OCI-LY3 (cell line): ENCODE results near the gene SSC5D.

Source experiments
- H2AFZ ChIP-seq: fragments of 200-600, 300-600 bp; shearing (Covaris generic); 2 replicates; pipeline ENCODE4 v1.6.0; 2014; ENCODE audit warnings: antibody characterized with exemption, low read depth, low read length
- H3K27ac ChIP-seq: fragments of 200-600, 300-600 bp; sonication (generic); 2 replicates; pipeline ENCODE4 v1.5.1; 2014; ENCODE audit warnings: mild to moderate bottlenecking, low read length, moderate library complexity, mixed read lengths
- H3K27me3 ChIP-seq: fragments of 200-600, 300-600 bp; sonication (generic); 2 replicates; pipeline ENCODE4 v1.6.1; 2014; ENCODE audit warnings: low read depth, low read length, mixed read lengths
- H3K36me3 ChIP-seq: fragments of 200-600, 300-600 bp; sonication (generic); replicated peaks from 2 replicates; pipeline ENCODE3; 2014; ENCODE audit warnings: low read depth, low read length, mixed read lengths
- H3K4me1 ChIP-seq: fragments of 300-600, 200-600 bp; sonication (generic); 2 replicates; pipeline ENCODE4 v1.6.1; 2014; ENCODE audit warnings: low read length, mixed read lengths
- H3K4me2 ChIP-seq: fragments of 200-600, 300-600 bp; sonication (generic); 2 replicates; pipeline ENCODE4 v1.6.1; 2014; ENCODE audit warnings: low read length, mixed read lengths
- H3K4me3 ChIP-seq: fragments of 300-600, 200-600 bp; sonication (generic); 2 replicates; pipeline ENCODE4 v1.5.1; 2014; ENCODE audit warnings: antibody characterized with exemption, mild to moderate bottlenecking, low read length, moderate library complexity
- H3K79me2 ChIP-seq: fragments of 300-600, 200-600 bp; shearing (Covaris generic); 2 replicates; pipeline ENCODE4 v1.6.1; 2014; ENCODE audit warnings: mild to moderate bottlenecking, low read length, mixed read lengths
- H3K9ac ChIP-seq: fragments of 300-600, 200-600 bp; shearing (Covaris generic); 2 replicates; pipeline ENCODE4 v1.6.0; 2014; ENCODE audit warnings: mild to moderate bottlenecking, low read length, moderate library complexity
- H3K9me3 ChIP-seq: fragments of 200-600, 300-600 bp; shearing (Covaris generic); 2 replicates; pipeline ENCODE4 v1.6.1; 2014; ENCODE audit warnings: low read length, mixed read lengths; ENCODE audit not compliant: insufficient read depth
- H4K20me1 ChIP-seq: fragments of 200-600, 300-600 bp; sonication (generic); 2 replicates; pipeline ENCODE4 v1.6.1; 2016; ENCODE audit warnings: low read length, mixed read lengths; ENCODE audit not compliant: insufficient read depth
- EZH2phosphoT487 ChIP-seq: fragments of 200-600 bp; shearing (Covaris generic); IDR thresholded peaks from 2 replicates; pipeline ENCODE4 v1.6.1; 2018; ENCODE audit warnings: antibody characterized with exemption, mixed run types, low read depth
- TF ChIP-seq, protein P1 (sequence below): fragments of 200-600, 300-600 bp; sonication (generic); IDR thresholded peaks from 2 replicates; pipeline ENCODE4 v1.5.1; 2014; ENCODE audit warnings: antibody characterized with exemption, low read length, low read depth

SSC5D gene

DNA sequence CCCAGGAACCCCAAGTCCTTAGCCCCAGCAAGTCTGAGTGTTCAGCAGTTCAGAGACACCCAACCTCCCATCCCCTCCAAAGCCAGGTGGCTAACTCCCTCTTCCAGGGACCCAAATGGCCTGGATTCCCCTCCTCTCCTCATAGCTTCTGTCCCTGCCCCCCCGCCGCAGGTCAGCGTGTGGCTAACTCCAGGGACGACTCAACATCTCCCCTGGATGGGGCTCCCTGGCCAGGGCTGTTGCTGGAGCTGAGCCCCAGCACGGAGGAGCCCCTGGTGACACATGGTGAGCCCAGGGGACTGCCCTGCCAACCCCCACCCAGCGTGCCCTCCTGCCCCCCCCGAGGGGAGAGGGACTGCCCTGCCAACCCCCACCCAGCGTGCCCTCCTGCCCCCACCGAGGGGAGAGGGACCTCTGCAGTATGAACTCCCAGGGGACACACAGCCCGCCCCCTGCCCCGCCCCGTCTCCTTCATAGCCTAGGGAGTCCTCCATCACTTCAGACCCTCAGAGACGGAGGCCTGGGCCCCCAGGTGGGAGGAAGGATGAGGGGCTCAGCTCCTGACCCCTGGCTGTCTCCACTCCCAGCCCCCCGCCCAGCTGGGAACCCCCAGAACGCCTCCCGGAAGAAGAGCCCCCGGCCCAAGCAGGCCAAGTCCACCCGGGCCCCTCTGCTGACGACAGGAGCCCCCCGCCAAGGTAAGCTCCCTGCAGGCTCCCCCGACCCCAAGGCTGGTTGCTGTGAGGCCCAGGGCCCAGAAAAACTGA is 1.7 kb downstream of the SSC5D start:
- no peak overlapping the region for H3K4me2 ChIP-seq
- no peaks in the 10 kb centered on the region for H3K27me3 ChIP-seq
- H4K20me1 ChIP-seq = no peaks in the 10 kb centered on the region
- H3K36me3 ChIP-seq = no peaks in the 10 kb centered on the region
- no peaks in the 10 kb centered on the region for H3K9me3 ChIP-seq
- H3K4me3 ChIP-seq = no peak overlapping the region
- no peak overlapping the region for H3K9ac ChIP-seq
- TF ChIP-seq, protein P1, sequence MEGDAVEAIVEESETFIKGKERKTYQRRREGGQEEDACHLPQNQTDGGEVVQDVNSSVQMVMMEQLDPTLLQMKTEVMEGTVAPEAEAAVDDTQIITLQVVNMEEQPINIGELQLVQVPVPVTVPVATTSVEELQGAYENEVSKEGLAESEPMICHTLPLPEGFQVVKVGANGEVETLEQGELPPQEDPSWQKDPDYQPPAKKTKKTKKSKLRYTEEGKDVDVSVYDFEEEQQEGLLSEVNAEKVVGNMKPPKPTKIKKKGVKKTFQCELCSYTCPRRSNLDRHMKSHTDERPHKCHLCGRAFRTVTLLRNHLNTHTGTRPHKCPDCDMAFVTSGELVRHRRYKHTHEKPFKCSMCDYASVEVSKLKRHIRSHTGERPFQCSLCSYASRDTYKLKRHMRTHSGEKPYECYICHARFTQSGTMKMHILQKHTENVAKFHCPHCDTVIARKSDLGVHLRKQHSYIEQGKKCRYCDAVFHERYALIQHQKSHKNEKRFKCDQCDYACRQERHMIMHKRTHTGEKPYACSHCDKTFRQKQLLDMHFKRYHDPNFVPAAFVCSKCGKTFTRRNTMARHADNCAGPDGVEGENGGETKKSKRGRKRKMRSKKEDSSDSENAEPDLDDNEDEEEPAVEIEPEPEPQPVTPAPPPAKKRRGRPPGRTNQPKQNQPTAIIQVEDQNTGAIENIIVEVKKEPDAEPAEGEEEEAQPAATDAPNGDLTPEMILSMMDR = no peak
- TF ChIP-seq EZH2phosphoT487 = no peak
- H3K79me2 ChIP-seq = peaks cover 10% of the 10 kb centered on the region; the same call in 1 of the 2 replicates
- peaks cover 9% of the 10 kb centered on the region for H3K4me1 ChIP-seq
- no peak overlapping the region for H3K27ac ChIP-seq
- H2AFZ ChIP-seq = no peak overlapping the region

DNA sequence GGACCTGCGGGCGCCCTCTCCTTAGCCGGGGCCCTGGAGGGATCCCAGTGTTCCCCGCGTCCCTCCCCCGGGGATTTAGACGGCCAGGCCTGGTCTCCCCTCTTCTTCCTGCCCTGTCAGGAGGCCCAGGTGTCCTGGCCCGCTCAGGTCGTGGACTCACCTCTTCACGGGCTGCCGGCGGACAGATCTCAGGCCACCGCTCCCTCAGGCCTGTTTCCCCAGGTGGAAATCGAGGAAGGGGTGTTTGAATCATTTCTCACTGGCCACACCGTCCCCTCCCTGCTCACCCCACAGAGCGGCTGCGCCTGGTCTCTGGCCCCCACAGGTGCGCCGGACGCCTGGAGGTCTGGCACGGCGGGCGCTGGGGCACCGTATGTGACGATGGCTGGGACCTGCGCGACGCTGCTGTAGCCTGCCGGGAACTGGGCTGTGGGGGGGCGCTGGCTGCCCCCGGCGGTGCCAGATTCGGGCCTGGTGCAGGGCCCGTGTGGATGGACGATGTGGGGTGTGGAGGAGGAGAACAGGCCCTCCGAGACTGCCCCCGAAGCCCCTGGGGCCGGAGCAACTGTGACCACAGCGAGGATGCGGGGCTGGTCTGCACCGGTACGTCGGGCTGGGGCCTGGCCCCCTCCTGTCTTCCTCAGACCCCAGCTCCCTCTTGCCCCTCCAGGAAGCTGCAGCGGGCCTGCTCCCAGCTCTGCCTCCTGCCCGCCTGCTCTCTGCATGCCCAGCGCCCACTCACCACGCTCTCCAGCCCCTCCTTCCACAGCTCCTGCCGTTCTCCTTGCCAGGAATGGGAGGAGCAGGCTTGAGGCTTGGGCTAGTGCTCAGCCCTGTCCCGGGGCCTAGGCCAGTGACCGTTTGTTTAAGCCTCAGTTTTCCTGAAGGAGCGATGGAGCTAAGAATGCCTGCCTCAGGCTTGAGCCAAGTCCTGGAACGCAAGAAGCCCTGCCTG is 2.5 kb downstream of the SSC5D start:
- Histone ChIP-seq H3K36me3 (no peaks in the 10 kb centered on the region), H3K27ac (no peak overlapping the region), H3K4me2 (no peak overlapping the region), H3K9me3 (no peaks in the 10 kb centered on the region), H3K79me2 (peaks cover 4% of the 10 kb centered on the region; the same call in 1 of the 2 replicates), H3K4me1 (peaks cover 7% of the 10 kb centered on the region), H2AFZ (no peak overlapping the region), H3K27me3 (no peaks in the 10 kb centered on the region), H4K20me1 (no peaks in the 10 kb centered on the region), H3K9ac (no peak overlapping the region), H3K4me3 (no peak overlapping the region)
- no peak for TF ChIP-seq EZH2phosphoT487
- TF ChIP-seq, protein P1 = no peak

DNA sequence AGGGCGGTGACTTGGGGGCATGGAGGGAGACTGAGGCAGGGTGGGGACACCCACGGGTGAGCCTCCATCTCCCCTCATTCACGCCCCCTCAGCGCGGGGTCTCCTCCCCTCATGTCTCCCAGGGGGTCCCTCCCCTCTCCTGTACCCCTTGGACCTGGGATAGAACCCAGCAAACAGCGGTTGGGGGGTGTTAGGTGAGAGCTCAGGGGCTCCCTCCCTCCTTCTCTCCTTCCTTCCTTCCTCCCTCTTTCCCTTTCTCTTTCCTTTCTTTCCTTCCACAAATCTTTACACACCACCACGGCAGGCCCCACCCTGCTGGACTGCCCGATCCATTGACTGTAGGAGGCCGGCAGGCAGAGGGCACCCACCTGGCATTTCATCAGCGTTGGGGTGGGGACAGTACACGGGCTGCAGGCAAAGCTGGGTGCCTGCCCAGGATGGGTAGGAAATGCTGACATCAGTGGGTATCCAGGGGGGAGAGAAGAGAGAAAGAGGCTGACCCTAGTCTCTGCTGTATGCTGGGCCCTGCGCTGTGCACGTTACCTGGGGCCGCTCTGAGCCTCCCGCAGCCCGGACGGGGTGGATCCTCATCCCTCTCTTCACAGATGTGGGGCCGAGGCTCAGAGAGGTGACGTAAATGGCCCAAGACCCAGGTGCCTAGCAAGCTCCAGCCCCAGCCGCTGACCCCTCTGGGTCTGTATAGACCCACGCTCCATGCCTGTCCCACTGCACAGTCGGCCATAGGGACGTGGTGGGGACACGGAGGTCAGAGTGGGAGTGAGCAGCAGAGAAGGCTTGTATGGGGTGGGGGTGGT is 3.5 kb downstream of the SSC5D start:
- Histone ChIP-seq H3K27me3 (no peaks in the 10 kb centered on the region), H3K79me2 (no peaks in the 10 kb centered on the region), H2AFZ (no peak overlapping the region), H3K4me1 (peaks cover 3% of the 10 kb centered on the region; the same call in 1 of the 2 replicates), H3K4me3 (no peak overlapping the region), H3K4me2 (no peak overlapping the region), H4K20me1 (no peaks in the 10 kb centered on the region), H3K9me3 (no peaks in the 10 kb centered on the region), H3K36me3 (no peaks in the 10 kb centered on the region), H3K27ac (no peak overlapping the region), H3K9ac (no peak overlapping the region)
- TF ChIP-seq EZH2phosphoT487 = no peak
- TF ChIP-seq, protein P1 = no peak
